Left renal cortex interstitium (tissue), 4 donors: Measurements from ENCODE around the gene BUD23. TPM values are rescaled to one million over a fixed set of nuclear protein-coding genes. Genes with fewer than 3 reads are reported as not detected.
"Not testable (repeated sequence)": the region's sequence is repeated elsewhere in the genome, so short reads cannot be mapped to it uniquely, and the experiment has no call there.

Experiments used
- DNase-seq, 4 donors: peaks; one replicate each; pipeline ENCODE4 v3.0.0-alpha.2; 2013; ENCODE audit warnings: low read depth in 4 of 4, low spot score in 2 of 4, missing footprints in 1 of 4
- polyA plus RNA-seq, 4 donors: library from polyadenylated mRNA; unstranded; fragments of 120-200 nt; gene quantifications; one replicate each; pipeline ENCODE4 v1.2.1, GENCODE V29; 2013; ENCODE audit not compliant: insufficient read length in 4 of 4

BUD23 gene
- polyA plus RNA-seq, 4 donors: 77.7 to 102 (median 94.3) TPM

DNA sequence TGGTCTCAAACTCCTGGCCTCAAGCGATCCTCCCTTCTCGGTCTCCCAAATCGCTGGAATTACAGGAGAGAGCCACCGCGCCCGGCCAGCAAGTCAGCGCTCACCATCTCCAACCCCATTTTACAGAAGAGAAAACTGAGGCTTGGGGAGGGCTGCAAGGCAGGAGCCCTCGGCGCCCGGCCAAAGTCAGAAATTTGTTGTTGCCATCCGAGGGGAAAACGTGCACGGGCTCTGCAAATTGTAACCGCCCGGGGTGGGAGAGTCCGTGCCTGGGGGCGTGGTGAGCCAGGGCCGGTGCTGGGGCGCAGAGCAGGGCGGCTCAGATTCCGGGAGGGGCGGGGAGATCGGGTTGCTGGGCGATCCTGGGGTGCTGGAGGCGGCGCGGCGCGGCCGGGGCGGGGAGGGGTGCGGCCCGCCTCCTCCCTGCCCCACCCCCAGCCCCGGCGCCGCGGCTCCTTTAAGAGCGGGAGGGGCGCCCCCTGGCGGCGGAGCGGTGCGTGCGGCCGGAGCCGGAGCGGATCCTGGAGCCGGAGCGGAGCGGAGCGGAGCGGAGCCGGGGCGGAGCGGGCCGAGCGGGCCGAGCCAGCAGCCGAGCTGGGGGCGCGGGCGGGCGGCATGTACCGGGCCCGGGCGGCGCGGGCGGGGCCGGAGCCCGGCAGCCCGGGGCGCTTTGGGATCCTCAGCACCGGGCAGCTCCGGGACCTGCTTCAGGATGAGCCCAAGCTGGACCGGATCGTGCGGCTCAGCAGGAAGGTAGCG lies 15.9 kb upstream of the BUD23 start, which contains the start of gene VPS37D:
TSS of gene VPS37D (plus strand) at position 488 of the 759 bp plus-strand sequence. CDS start at position 616, 128 bp downstream.
- peak in 3 of 4 donors; percentile 81 to 86 (median 82) for DNase-seq

DNA sequence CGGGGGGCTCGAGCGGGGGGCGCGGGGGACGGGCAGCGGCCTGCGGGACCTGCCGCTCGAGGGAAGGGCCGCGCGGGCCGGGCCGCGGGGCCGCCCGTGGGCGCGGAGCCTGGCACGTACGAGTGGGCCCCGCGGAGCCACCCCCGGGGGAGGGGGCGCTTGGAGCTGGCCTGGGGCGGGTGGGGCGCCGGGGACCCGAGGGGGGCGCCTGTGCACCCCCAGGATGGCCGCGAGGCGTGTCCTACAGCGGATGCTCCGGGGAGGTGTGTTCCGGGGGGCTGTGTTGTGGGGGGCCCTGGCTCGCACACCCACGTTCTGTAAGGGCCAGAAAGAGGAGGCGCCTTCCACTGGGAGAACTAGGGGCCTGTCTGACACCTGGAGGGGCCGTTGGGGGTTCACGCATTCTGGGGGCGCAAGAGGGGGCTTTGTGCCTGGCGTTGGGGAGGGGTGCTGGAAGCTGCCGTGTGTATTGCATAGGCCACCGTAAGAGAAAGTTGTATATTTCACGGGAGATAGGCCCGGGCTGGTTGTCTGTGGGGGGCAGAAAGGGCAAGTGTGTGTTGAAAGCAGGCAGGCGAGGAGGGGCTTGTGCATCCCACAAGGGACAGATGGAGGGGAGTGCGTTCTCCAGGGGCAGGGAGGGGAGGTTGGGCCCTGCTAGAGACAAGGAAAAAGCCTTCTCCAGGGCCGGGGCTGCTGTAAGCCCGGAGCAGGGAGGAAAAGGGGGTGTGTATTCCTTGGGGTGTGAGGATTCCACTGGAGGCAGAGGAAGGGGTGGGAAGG lies 15.1 kb upstream of the BUD23 start:
- no peak for DNase-seq

DNA sequence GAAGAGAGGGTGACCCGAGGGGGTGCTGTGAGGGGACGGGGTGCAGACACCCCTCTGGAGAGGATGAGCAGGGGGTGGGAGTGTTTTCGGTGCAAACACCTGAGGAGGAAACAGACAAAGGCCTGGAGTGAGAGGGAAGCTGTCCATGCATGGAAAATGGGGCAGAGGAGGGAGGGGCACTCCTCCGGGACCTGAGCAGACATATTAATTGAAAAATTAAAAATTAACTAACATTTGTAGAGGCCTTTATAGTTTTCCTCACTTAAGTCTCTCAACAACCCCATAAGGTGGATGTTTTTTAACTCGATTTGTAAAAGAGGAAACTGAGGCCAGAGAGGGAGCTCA lies 14.5 kb upstream of the BUD23 start:
- no peak for DNase-seq

DNA sequence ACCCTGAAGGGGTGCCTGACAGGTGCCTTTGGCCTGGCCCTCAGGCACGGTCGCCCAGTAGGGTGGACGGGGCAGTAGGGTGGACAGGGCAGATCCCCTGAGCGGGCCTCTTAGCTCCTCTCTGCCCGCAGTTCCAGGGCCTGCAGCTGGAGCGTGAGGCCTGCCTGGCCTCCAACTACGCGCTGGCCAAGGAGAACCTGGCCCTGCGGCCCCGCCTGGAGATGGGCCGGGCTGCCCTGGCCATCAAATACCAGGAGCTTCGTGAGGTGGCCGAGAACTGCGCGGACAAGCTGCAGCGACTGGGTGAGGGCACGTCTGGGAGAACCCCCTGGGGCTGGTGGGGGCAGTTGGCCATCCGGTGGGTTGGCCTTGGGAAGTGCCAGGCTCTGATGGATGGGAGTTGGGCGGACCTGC lies 14.1 kb upstream of the BUD23 start:
- DNase-seq: no peak

DNA sequence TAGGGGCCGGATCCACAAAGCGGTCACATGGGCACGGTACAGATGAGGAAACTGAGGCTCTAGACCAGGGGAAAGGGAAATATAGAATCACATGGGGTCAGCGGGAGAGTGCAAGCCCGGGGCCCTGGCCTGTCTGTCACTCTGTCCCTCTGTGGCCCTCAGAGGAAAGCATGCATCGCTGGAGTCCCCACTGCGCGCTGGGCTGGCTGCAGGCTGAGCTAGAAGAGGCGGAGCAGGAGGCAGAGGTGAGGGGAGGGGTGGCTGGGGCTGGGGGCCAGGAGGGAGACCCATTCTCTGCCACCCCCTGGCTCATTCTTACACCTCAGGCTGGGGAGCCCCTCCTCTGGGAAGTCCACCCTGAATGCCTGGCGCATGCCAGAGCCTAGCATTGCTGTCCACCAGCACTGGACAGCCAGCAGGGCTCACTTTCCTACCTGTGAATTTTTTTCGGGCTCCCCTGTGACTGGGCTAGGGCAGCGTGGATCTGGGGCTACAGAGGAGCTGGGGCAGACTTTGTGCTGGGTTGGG lies 13.5 kb upstream of the BUD23 start:
- DNase-seq: no peak

DNA sequence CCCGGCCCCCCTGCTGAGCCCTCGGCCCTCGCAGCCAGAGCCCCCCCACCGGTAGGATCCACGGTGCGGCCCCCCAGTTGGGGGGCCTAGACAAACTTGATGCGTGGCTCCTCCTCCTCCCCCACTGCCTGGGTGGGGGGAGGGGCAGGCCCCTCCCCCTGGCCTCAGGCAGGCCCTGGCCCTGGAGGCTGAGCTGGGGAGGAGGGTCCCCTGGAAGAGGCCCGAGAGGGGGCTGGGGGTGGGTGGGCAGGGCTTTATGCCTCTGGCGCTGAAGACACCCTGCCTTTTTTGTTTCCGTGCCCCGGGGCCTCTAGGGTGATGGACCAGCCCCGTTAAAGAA lies 12.1 kb upstream of the BUD23 start:
- DNase-seq: no peak

DNA sequence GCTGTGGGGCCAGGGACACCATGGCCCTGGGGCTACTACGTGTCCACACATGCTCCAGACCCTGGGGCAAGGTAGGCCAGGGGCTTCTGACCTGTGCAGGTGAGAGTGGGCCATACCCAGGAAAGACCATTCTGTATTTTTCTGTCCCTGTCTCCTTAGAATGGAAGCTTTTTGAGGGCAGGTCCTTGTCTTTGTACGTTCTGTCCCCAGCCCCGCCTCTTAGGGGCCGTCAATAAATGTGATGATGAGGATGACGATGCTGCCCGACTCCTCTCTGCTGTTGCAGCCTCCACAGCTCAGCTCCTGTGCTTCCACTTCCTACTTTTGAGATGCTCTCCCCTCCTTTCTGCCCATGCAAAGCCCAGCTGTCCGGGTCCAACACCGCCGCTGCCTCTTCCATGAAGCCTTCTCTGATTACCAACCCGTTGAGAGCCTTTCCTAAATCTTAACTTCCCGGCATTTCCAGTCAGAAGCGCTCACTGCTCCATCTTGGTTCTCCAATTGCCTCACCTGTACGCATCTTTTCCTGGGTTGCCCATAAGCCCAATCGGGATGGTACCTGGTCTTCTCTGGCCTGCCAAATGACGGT lies 11.4 kb upstream of the BUD23 start:
- no peak for DNase-seq

DNA sequence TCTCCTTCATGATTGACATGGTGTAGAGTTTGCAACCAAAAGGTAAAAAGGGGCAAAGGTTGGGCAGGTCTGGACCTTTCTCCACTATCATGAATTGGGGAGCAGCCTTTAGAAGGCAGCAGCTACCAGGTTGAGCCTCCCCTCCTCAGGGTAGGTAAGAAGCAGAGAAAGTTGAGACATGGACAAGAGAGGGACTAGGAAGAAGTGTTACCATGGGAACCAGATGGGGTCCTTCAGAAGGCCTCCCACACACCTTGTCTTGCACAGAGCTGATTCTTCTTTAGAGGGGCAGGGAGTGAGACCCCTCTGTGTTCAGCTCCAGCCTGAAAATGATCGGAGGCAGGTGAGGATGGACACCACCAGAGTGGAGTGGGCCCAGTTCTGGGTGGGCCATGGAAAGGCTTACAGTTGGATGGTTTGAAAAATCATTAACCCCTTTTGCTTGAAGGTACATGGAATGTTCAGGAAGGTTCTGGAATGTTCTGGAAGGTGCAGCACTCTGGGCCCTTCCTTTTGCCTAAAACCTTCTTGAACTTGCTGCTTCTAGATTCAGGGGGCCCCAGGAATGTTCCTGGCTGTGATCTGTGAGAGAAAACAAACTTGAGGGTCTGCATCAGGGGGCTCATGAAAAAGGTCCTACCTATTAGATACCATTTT lies 8.8 kb upstream of the BUD23 start:
- no peak for DNase-seq

DNA sequence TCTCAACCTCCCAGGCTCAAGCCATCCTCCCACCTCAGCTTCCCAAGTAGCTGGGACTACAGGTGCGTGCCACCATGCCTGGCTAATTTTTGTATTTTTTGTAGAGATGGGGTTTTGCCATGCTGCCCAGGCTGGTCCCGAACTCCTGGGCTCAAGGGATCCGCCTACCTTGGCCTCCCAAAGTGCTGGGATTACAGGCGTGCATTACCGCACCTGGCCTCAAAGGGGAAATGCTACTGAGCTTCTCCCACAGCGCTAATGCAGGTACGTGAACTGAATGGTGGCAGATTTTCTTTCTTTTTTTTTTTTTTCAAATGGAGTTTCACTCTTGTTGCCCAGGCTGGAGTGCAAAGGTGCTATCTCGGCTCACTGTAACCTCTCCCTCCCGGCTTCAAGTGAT lies 7.3 kb upstream of the BUD23 start:
- DNase-seq: not testable (repeated sequence)

DNA sequence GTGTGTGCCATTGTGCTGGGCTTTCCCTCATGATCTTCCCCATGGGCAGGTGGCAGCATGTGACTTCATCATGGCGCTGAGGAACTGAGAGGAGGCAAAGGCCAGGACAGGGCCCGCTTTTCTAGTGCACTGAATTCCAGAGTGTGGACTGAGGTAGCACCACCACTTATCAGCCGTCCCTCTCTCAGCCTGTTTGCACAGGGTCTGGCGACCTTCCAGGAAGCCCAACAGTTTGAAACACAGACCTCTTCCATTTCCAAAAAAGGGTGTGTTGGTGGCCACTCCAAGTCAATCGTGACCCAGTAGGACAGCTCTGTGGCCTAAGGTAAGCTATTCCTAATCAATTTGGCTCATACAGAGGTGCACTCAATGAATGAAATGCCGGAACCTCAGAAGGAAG lies 4.5 kb upstream of the BUD23 start:
- DNase-seq: no peak

DNA sequence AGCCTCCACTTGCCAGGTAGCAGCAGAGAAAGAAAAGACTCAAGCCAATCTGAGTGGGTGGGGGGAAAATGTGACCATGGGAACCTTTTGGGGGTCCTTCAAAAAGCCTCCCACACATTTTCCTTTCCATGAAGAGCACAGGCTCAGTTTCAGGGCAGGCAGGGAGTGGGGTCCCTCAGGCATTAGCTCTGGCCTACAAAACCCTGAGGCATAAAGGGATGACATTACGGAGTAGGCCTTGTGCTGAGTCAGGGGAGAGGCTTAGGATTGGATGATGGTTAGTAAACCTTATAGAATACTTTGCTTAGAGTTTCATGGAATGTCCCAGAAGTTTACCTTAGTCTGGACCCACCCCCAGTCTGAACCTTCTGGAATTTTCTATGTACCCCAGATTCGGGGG lies 3.7 kb upstream of the BUD23 start:
- DNase-seq: no peak

DNA sequence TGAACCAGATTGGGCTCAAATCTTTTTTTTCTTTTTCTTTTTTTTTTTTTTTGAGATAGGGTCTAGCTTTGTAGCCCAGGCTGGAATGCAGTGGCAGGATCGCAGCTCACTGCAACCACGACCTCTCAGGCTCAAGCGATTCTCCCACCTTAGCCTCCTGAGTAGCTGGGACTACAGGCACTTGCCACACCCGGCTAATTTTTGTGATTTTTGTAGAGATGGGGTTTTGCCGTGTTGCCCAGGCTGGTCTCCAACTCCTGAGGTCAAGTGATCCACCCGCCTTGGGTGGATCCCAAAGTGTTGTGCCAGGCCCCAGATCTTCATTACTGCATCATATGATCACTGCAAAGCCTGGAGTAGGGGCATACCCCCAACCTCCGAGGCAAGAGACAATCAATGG lies 2.9 kb upstream of the BUD23 start:
- no peak for DNase-seq

DNA sequence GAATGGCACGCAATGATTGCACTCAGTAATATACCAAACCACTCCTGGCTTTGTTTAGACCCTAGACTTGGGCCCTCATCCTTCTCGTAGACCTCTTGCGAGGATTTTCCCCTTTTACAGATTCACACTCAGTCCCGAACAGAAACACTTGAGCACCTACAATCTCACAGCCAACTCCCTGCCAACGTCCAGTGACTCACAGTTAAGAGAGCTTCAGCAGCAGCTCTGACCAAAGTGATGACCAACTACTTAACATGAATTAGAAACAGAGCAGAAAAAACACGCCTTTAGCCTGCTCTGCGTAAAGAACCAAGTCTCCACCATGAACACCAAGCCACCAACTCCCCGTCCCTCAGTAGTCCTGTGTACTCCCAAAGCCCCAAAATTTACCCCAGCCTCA lies 2.4 kb upstream of the BUD23 start:
- no peak for DNase-seq

DNA sequence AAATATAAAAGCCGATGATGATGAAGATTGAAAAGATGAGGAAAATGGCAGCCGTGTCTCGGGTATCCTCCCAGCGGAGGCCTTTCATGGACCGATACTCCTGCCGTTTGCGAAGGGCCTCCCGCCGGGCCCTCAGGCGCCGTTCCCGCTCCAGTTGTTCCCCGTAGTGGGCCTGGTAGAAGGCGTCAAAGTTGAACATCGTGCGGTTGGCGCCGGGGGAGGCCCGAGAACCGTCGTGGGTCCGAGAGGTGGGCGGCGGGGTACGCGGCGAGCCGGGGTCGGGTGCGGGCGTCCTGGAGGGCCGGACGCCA lies 697 bp upstream of the BUD23 start:
- DNase-seq: no peak

DNA sequence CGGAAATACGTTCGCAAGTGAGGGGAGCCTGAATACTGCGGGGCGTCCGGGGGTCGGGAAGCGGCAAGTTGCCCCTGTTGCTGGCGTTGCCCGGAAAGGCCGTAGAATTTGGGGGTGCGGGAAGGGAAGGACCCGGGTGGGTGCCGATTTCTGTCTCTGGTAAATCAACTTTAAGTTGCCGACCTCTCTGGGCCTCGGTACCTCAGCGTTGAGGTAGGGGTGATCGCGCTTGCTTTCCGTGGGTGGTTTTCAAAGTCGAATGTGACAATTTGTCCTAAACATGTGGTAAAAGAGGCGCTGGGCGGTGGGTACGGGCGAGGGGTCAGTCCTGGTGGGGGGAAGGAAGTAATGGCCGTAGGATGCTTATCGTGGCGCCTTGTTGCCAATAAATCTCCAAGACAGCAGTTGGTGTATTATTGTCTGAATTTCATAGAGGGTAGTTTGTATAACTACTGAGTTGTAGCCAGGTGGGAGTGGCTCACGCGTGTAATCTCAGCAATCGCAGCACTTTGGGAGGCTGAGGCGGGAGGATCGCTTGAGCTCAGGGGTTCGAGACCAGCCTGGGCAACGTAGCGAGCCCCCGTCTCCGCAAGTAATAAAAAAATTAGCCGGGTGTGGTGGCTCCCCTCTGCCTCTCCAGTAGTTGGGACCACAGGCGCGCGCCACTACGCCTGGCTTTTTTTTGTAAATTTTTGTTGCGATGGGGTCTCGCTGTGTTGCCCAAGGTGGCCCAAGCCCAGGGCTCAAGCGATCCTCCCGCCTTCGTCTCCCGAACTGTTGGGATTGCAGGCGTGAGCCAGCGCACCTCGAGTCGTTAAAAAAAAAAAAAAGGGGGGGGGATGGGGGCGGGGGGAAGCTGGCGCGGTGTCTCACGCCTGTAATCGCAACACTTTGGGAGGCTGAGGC lies 644 bp downstream of the BUD23 start:
- no peak for DNase-seq

DNA sequence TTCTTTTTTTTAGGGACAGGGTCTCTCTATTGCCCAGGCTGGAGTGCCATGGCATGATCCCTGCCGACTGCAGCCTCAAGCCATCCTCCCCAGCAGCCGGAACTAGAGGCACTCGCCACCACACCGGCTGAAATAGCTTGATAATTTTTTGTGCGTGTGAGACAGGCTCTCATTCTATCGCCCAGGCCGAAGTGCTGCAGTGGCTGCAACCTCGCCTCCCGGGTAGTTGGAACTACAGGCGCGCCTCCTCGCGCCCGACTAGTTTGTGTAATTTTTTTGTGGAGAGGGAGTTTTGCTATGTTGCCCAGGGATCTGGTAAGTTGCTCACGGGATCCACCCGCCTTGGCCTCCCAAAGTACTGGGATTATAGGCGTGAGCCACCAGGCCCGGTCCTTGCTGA lies 1.9 kb downstream of the BUD23 start:
- no peak for DNase-seq

DNA sequence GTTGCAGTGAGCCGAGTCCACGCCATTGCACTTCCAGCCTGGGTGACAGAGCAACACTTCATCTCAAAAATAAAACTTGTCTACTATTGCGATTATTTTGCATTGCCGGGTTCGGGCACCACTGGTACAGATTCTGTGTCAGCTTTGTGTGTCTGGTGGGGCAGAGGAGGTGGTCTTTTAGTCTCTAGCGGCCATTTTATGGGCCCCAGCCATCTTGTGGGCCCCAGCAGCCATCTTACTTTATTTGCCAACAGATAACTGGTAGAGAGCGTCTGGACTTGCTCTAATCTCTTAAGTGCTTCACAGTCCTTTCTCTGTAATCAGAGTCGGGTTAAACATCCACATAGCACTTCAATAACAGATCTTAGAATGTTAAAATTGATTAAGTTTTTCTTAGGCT lies 4.9 kb downstream of the BUD23 start:
- DNase-seq: no peak

DNA sequence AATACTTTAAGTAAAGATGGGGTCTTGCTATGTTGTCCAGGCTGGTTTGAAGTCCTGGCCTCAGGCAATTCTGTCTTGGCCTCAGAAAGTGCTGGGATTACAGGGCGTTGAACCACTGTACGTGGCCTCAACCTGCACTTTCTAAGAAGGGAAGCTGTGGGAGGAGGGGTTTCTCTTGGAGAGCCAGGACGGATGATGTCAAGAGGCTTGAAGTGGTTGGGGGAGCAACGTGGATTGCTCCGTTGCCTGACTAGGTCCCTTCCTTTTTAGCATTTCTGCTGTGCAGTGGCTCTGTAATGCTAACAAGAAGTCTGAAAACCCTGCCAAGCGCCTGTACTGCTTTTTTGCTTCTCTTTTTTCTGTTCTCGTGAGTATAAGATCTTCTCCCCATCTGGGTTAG lies 7.2 kb downstream of the BUD23 start:
- no peak for DNase-seq

DNA sequence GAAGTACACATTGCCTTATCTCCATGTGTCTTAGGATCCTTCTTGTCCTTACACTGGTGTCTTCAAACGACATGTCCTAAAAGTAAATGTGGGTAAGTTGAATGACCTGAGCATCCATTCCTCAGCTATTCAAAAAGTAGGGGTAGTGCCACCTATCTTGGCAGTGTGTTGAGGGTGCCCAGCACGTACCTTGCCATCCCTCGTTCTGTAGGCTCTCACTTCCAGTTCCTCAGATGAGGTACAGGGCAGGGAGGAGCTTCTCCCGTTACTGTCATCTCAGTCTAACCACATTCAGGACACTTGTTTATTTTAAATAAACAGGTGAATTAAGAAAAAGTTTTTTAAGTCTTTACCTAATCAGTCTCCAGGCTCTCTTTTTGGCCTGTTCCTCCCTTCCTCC lies 13.0 kb downstream of the BUD23 start:
- DNase-seq: no peak

DNA sequence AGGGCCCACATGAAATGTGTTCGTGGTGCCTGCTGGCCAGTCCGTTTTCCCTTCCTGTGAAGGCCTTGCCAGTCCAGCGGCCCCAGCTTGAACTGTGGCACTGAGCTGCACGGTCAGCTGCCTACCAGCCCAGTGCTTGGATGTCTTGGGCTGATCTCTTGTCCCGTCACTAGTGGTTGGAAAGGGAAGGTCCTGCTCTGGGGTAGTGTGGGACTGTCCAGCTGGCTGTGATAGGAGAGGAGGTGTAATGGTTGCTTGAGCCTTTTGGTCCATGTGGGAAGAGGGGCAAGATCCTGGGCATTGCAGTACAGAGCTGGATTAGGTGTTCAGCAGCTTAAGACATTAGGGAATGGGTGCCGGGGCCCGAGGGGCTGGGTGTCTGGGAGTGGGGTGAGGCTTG lies 15.0 kb downstream of the BUD23 start:
- no peak for DNase-seq
